Measurements from ENCODE around the gene MVP. TPM values are rescaled to one million over a fixed set of nuclear protein-coding genes. Genes with fewer than 3 reads are reported as not detected.
A peak's percentile ranks its signal among the peaks of the same experiment; 100 is the strongest.
"Not testable (repeated sequence)": the region's sequence is repeated elsewhere in the genome, so short reads cannot be mapped to it uniquely, and the experiment has no call there.

Gene MVP
- total RNA-seq, 1 experiment from 2014 or later: 83.0 TPM

DNA sequence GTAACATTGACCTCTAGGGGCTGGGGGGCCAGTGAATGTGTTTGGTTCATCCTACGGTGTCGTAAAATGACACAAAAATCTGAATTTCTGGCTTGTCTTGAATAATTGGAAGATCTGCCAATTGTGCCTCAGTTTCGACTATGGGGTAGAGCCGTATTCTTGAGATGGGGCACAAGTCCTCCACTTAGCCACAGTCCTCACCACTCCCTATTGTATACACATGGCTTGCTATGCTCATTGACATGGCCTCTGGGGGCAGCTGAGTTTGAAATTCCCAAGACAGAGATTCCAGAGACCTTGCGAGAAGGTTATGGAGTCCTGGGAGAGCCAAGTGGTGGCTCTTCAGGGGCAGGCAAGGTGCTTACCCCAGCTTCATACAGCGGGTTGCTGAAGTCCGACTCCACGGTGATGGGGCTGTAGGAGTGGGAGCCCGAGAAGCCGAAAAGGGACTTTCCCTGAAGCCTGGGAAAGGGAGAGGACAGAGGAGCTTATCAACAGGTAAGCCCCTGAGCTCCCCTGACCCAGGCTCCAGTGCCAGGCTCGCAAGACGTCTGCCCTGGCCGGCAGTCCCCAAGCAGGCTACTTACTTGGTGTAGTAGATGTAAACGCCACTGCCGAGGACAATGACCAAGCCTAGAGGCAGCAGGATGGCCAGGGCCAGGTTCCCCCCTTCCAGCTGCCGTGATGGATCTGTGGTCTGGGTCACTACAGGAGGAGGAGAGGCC, 51.7 kb downstream of the MVP start:
- DNase-seq (ENCODE audit: low spot score): no peak

GRCh38 chr16:29873319-29873718, 53.1 kb downstream of the MVP start:
- no peak for DNase-seq (ENCODE audit: low spot score)

GRCh38 chr16:29875206-29875605, 54.9 kb downstream of the MVP start:
- no peak for DNase-seq (ENCODE audit: low spot score)

GRCh38 chr16:29876217-29876593, 55.9 kb downstream of the MVP start:
- DNase-seq (ENCODE audit: low spot score): no peak

DNA sequence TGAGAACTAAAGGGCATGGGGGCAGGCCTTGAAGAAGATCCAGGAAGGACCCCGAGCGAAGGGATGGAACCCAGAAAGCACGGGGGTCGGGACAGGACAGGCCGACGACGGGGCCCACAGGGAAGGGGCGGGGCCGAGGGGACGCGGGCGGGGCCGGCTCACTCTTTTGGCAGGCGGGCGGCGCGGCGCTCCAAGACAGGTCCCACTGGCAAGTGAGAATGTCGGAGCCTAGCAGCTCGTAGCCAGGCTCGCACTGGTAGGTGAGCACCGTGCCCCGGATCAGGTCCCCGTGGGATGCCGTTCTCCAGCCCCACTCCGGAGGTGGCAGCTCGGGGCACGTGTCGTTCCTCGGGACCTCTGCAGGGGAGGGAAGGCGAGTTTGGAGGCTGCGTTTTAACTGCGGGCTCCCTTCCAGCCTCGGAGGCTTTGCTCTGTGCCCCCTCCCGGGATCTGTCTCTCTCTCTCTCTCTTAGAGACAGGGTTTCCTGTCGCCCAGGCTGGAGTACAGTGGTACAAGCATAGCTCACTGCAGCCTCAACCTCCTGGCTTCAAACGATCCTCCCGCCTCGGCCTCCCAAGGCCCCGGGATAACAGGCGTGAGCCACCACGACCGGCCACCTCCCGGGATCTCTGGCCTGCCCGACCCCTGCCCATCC, 56.5 kb downstream of the MVP start:
- no peak for DNase-seq (ENCODE audit: low spot score)

GRCh38 chr16:29877266-29877961, 57.2 kb downstream of the MVP start:
- DNase-seq (ENCODE audit: low spot score): no peak

- DNase-seq (ENCODE audit: low spot score): no peak
Measured at GRCh38 chr16:29878172-29878571, 57.9 kb downstream of the MVP start.

- no peak for DNase-seq (ENCODE audit: low spot score)
Measured at GRCh38 chr16:29881050-29881449, 60.8 kb downstream of the MVP start.

DNA sequence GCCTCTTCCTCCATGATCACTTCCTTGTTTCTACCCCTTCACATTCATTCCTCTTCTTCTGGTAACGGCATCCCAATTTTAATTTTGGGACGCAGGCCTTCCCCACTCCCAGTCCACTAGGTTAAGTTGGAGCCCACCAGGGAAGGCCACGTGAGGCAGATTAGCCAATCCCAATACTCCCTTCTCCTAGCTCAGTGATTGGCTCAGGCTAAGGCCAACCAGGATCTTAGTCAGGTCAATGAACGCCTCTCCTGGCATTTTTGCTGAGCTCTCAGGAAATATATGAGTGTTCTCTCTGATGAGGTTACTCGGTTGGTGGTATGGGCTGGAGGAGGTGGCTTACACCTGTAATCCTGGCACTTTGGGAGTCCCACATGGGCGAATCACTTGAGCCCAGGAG, 63.7 kb downstream of the MVP start:
- no peak for DNase-seq (ENCODE audit: low spot score)

DNA sequence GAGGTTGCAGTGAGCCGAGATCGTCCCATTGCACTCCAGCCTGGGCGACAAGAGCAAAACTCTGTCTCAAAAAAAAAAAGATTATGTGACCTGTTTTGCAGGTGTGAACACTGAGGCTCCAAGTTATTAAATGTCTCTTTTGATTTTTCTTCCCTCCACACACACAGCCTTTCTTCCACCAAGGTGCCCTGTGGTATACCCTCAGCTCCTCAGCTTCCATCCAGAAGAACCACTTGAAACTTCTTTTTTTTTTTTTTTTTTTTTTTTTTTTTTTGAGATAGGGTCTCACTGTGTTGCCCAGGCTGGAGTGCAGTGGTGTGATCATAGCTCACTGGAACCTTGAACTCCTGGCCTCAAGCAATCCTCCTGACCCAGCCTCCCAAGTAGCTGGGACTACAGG, 69.1 kb downstream of the MVP start:
- not testable (repeated sequence) for DNase-seq (ENCODE audit: low spot score)

DNA sequence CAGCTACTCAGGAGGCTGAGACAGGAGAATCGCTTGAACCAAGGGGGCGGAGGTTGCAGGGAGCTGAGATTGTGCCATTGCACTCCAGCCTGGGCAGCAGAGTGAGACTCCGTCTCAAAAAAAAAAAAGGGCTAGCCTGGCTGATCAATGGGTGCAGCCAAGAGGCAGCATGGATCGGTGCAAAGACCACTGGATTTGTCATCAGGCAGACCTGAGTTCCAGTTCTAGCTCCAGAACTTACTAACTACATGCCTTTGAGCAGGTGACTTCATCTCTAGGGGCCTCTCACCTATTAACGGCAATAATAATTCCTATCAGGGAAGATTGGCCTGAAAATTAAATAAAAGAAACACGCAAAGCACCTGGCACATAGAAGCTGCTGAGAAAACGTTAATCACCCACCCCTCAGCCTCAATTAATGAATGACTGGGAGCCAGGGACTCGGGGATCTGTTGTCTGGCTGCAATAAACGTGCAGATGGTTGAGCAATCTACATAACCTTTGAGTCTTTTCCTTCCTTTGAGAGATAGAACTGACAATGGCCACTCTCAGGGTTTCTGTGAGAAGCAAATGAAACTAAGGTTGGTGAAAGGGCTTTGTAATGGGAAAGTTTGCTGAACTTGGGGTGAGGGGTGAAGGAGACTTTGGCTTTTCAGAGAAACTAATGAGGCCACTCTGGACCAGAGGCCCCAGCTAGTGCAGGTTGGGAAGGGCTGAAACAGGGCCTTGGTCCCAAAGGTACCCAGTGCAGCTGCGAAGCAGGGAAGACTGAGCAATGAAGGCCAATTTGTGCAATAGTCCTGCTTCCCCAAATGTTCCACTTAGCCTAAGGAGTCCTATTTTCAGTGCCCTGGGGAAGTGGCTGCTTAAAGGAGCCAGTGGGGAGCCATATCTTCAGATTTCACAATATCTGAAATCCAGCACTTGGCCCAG, 71.5 kb downstream of the MVP start:
- no peak for DNase-seq (ENCODE audit: low spot score)

GRCh38 chr16:29892458-29892813, 72.2 kb downstream of the MVP start:
- no peak for DNase-seq (ENCODE audit: low spot score)

- no peak for DNase-seq (ENCODE audit: low spot score)
Measured at GRCh38 chr16:29893553-29893952, 73.3 kb downstream of the MVP start.

GRCh38 chr16:29894352-29894751, 74.1 kb downstream of the MVP start:
- DNase-seq (ENCODE audit: low spot score): no peak

- DNase-seq (ENCODE audit: low spot score): peak; percentile 1
Measured at GRCh38 chr16:29896841-29897240, 76.6 kb downstream of the MVP start.

DNA sequence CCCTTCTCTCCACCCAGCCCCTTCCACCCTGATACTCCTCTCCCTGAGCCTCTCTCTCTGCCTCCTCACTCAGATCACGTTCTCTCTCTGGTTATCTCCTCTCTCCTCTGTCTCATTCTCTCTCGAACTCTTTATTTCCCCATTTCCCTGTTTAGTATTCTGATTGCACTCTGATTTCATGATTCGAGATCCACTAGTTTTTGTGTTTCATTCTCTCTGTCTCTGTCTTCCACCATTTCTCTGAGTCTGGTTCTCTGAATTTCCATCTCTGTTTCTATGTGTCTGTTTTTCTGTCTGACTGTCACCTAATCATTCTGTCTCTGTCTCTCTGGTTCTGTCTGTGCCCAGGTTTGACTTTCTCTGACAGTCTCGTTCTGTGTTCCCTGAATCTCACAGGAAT, 77.1 kb downstream of the MVP start:
- no peak for DNase-seq (ENCODE audit: low spot score)

Other genes starting within 250 kb of the MVP start
- 0.70 and 2.8 TPM in 2 replicates for gene SPN, start 157.2 kb upstream of the MVP start, total RNA-seq (2014; rRNA removed; shearing (Covaris generic))
- gene QPRT, start 141.3 kb upstream of the MVP start, total RNA-seq (2014; rRNA removed; shearing (Covaris generic)): 0.27 and 0.93 TPM in 2 replicates
- 3.5 and 4.6 TPM in 2 replicates for gene C16orf54, start 74.5 kb upstream of the MVP start, total RNA-seq (2014; rRNA removed; shearing (Covaris generic))
- gene ZG16, start 42.2 kb upstream of the MVP start, total RNA-seq (2014; rRNA removed; shearing (Covaris generic)): not detected in 2 replicates
- gene KIF22, start 29.7 kb upstream of the MVP start, total RNA-seq (2014; rRNA removed; shearing (Covaris generic)): 60.9 and 72.7 TPM in 2 replicates
- 84.6 and 135 TPM in 2 replicates for gene MAZ, start 13.9 kb upstream of the MVP start, total RNA-seq (2014; rRNA removed; shearing (Covaris generic))
- gene PRRT2, start 8.3 kb upstream of the MVP start, total RNA-seq (2014; rRNA removed; shearing (Covaris generic)): 0.14 and 1.0 TPM in 2 replicates
- gene PAGR1, start 4.3 kb upstream of the MVP start, total RNA-seq (2014; rRNA removed; shearing (Covaris generic)): 43.4 and 46.3 TPM in 2 replicates
- gene CDIPT, start 42.8 kb downstream of the MVP start, total RNA-seq (2014; rRNA removed; shearing (Covaris generic)): 52.8 and 58.4 TPM in 2 replicates
- gene SEZ6L2, start 79.1 kb downstream of the MVP start, total RNA-seq (2014; rRNA removed; shearing (Covaris generic)): 6.8 and 10.0 TPM in 2 replicates
- 3.6 and 6.9 TPM in 2 replicates for gene ASPHD1, start 80.0 kb downstream of the MVP start, total RNA-seq (2014; rRNA removed; shearing (Covaris generic))
- gene KCTD13, start 105.8 kb downstream of the MVP start, total RNA-seq (2014; rRNA removed; shearing (Covaris generic)): 3.3 and 7.4 TPM in 2 replicates
- gene TMEM219, start 141.6 kb downstream of the MVP start, total RNA-seq (2014; rRNA removed; shearing (Covaris generic)): 60.8 and 85.4 TPM in 2 replicates
- gene TAOK2, start 153.4 kb downstream of the MVP start, total RNA-seq (2014; rRNA removed; shearing (Covaris generic)): 11.6 and 17.2 TPM in 2 replicates
- 18.2 and 24.8 TPM in 2 replicates for gene HIRIP3, start 175.2 kb downstream of the MVP start, total RNA-seq (2014; rRNA removed; shearing (Covaris generic))
- 85.3 and 87.1 TPM in 2 replicates for gene INO80E, start 175.8 kb downstream of the MVP start, total RNA-seq (2014; rRNA removed; shearing (Covaris generic))
- gene DOC2A, start 190.6 kb downstream of the MVP start, total RNA-seq (2014; rRNA removed; shearing (Covaris generic)): 0.12 TPM in 1 of 2 replicates, not detected in the other
- gene C16orf92, start 202.7 kb downstream of the MVP start, total RNA-seq (2014; rRNA removed; shearing (Covaris generic)): not detected in 2 replicates
- gene TLCD3B, start 210.8 kb downstream of the MVP start, total RNA-seq (2014; rRNA removed; shearing (Covaris generic)): 0.04 TPM in 1 of 2 replicates, not detected in the other
- gene ALDOA, start 245.3 kb downstream of the MVP start, total RNA-seq (2014; rRNA removed; shearing (Covaris generic)): 1,896 and 1,920 TPM in 2 replicates